OCI-LY3 (cell line): ENCODE results near the gene CFD.

Source experiments
- CTCF ChIP-seq: fragments of 200-600, 300-600 bp; sonication (generic); IDR thresholded peaks from 2 replicates; pipeline ENCODE4 v1.5.1; 2014; ENCODE audit warnings: antibody characterized with exemption, low read length, low read depth
- EZH2phosphoT487 ChIP-seq: fragments of 200-600 bp; shearing (Covaris generic); IDR thresholded peaks from 2 replicates; pipeline ENCODE4 v1.6.1; 2018; ENCODE audit warnings: antibody characterized with exemption, mixed run types, low read depth

- TF ChIP-seq CTCF (no peak), EZH2phosphoT487 (no peak)
Observed at GRCh38 chr19:815079-815774, 44.2 kb upstream of the CFD start.
